Naive thymus-derived CD8-positive, alpha-beta T cell (primary cell): Measurements from ENCODE around the gene CTXND2. TPM values are rescaled to one million over a fixed set of nuclear protein-coding genes. Genes with fewer than 3 reads are reported as not detected.

Experiments
- polyA plus RNA-seq, 3 donors: library from polyadenylated mRNA; unstranded; fragments of 300-500 nt; fragmentation: Illumina TruSeq; gene quantifications; one replicate each; pipeline ENCODE4 v1.2.3, GENCODE V29; 2021
- total RNA-seq, 8 experiments: library from RNA in 2 of 8; stranded (reverse) in 2 of 8; gene quantifications; one replicate each; pipeline ENCODE4 v1.2.3 and lab custom pipeline; 2021 to 2026

The CTXND2 gene
- total and polyA plus RNA-seq, 5 experiments from 2014 or later: not detected

Other genes with a start within 250 kb of the CTXND2 start
- 10 to 100 TPM; 19.9 to 22.9 TPM for gene GOLPH3L, start 190.0 kb upstream of the CTXND2 start, total RNA-seq
- gene GOLPH3L, start 190.0 kb upstream of the CTXND2 start, polyA plus RNA-seq: 10 to 100 TPM; 19.4 to 28.2 (median 22.9) TPM
- gene HORMAD1, start 166.2 kb upstream of the CTXND2 start, total RNA-seq: under 1 TPM; 0.73 to 0.74 TPM
- under 1 TPM in 1 of 3 donors, not detected in 2; 0.64 TPM for gene HORMAD1, start 166.2 kb upstream of the CTXND2 start, polyA plus RNA-seq
- gene CTSS, start 121.4 kb upstream of the CTXND2 start, total RNA-seq: 10 to 100 TPM; 69.3 to 72.5 TPM
- gene CTSS, start 121.4 kb upstream of the CTXND2 start, polyA plus RNA-seq: 100 to 1,000 TPM; 111 to 137 (median 113) TPM
- gene CTSK, start 78.9 kb upstream of the CTXND2 start, total RNA-seq: 10 to 100 TPM in 1 of 2 experiments, 1 to 10 TPM in 1; 9.0 to 11.1 TPM
- gene CTSK, start 78.9 kb upstream of the CTXND2 start, polyA plus RNA-seq: under 1 TPM in 2 of 3 donors, not detected in 1; 0.21 to 0.84 TPM
- 10 to 100 TPM; 40.2 to 41.6 TPM for gene ARNT, start 10.5 kb upstream of the CTXND2 start, total RNA-seq
- gene ARNT, start 10.5 kb upstream of the CTXND2 start, polyA plus RNA-seq: 10 to 100 TPM; 16.8 to 25.6 (median 21.6) TPM
- gene SETDB1, start 39.2 kb downstream of the CTXND2 start, total RNA-seq: 10 to 100 TPM; 82.6 to 95.2 TPM
- gene SETDB1, start 39.2 kb downstream of the CTXND2 start, polyA plus RNA-seq: 10 to 100 TPM in 2 of 3 donors, 1 to 10 TPM in 1; 9.9 to 17.5 (median 10.1) TPM
- 100 to 1,000 TPM; 142 to 143 TPM for gene CERS2, start 87.7 kb downstream of the CTXND2 start, total RNA-seq
- gene CERS2, start 87.7 kb downstream of the CTXND2 start, polyA plus RNA-seq: 100 to 1,000 TPM; 110 to 129 (median 118) TPM
- gene ANXA9, start 95.2 kb downstream of the CTXND2 start, total RNA-seq: under 1 TPM in 1 of 2 experiments, not detected in 1; 0.49 TPM
- under 1 TPM in 1 of 3 donors, not detected in 2; 0.10 TPM for gene ANXA9, start 95.2 kb downstream of the CTXND2 start, polyA plus RNA-seq
- gene MINDY1, start 119.8 kb downstream of the CTXND2 start, total RNA-seq: 10 to 100 TPM; 18.3 to 20.2 TPM
- gene MINDY1, start 119.8 kb downstream of the CTXND2 start, polyA plus RNA-seq: 10 to 100 TPM in 1 of 3 donors, 1 to 10 TPM in 2; 2.7 to 12.6 (median 4.9) TPM
- gene PRUNE1, start 121.3 kb downstream of the CTXND2 start, total RNA-seq: 10 to 100 TPM; 35.7 to 37.8 TPM
- 10 to 100 TPM; 53.2 to 55.1 (median 54.9) TPM for gene PRUNE1, start 121.3 kb downstream of the CTXND2 start, polyA plus RNA-seq
- 1 to 10 TPM; 3.8 to 5.3 TPM for gene BNIPL, start 149.4 kb downstream of the CTXND2 start, total RNA-seq
- gene BNIPL, start 149.4 kb downstream of the CTXND2 start, polyA plus RNA-seq: under 1 TPM in 2 of 3 donors, not detected in 1; 0.15 to 0.30 TPM
- gene C1orf56, start 160.6 kb downstream of the CTXND2 start, total RNA-seq: 1 to 10 TPM; 4.2 to 4.4 TPM
- 1 to 10 TPM; 2.6 to 5.2 (median 4.5) TPM for gene C1orf56, start 160.6 kb downstream of the CTXND2 start, polyA plus RNA-seq
- gene CDC42SE1, start 172.5 kb downstream of the CTXND2 start, total RNA-seq: 100 to 1,000 TPM; 482 TPM
- gene CDC42SE1, start 172.5 kb downstream of the CTXND2 start, polyA plus RNA-seq: 10 to 100 TPM; 77.9 to 89.3 (median 80.9) TPM
- 1 to 10 TPM; 4.9 to 5.8 TPM for gene MLLT11, start 173.3 kb downstream of the CTXND2 start, total RNA-seq
- gene MLLT11, start 173.3 kb downstream of the CTXND2 start, polyA plus RNA-seq: 1 to 10 TPM; 6.7 to 7.5 (median 7.4) TPM
- 10 to 100 TPM; 39.6 to 43.8 TPM for gene GABPB2, start 183.6 kb downstream of the CTXND2 start, total RNA-seq
- 10 to 100 TPM in 1 of 3 donors, 1 to 10 TPM in 2; 4.8 to 16.4 (median 5.4) TPM for gene GABPB2, start 183.6 kb downstream of the CTXND2 start, polyA plus RNA-seq